T-helper 2 cell treated with Interferon-gamma antibody and Interleukin-4, amounts not matched to agents 5 μg/mL and 100 μg/mL, for 36 hours (primary cell): ENCODE results near the gene CXCR1.
"Not testable (repeated sequence)": the region's sequence is repeated elsewhere in the genome, so short reads cannot be mapped to it uniquely, and the experiment has no call there.

ENCODE experiments used
- DNase-seq: peaks from one replicate; pipeline ENCODE4 v3.0.0; 2021; ENCODE audit warnings: low spot score
- H3K27ac Mint-ChIP-seq: one replicate; pipeline ENCODE4 v1.8.0; 2021; ENCODE audit warnings: mild to moderate bottlenecking, mixed read lengths
- H3K27me3 Mint-ChIP-seq: one replicate; pipeline ENCODE4 v1.8.0; 2021; ENCODE audit warnings: low read depth, mixed read lengths
- H3K36me3 Mint-ChIP-seq: one replicate; pipeline ENCODE4 v1.8.0; 2021; ENCODE audit warnings: low read depth, mixed read lengths
- H3K4me1 Mint-ChIP-seq: one replicate; pipeline ENCODE4 v1.8.0; 2021; ENCODE audit warnings: low read depth, mixed read lengths
- H3K4me3 Mint-ChIP-seq: one replicate; pipeline ENCODE4 v1.8.0; 2022; ENCODE audit warnings: mild to moderate bottlenecking, moderate library complexity, mixed read lengths
- H3K9me3 Mint-ChIP-seq: one replicate; pipeline ENCODE4 v1.8.0; 2021; ENCODE audit warnings: mixed read lengths

Gene CXCR1

GRCh38 chr2:218149098-218149497 is 17.7 kb downstream of the CXCR1 start:
- DNase-seq, result no peak
- Mint-ChIP-seq H3K4me1 (peaks cover 4% of the 10 kb centered on the region), H3K36me3 (no peaks in the 10 kb centered on the region), H3K9me3 (no peaks in the 10 kb centered on the region), H3K27ac (no peak overlapping the region), H3K27me3 (peaks cover 10% of the 10 kb centered on the region), H3K4me3 (no peak overlapping the region)

- Mint-ChIP-seq H3K27ac (no peak overlapping the region), H3K27me3 (peaks cover 15% of the 10 kb centered on the region), H3K36me3 (no peaks in the 10 kb centered on the region), H3K4me1 (peaks cover 4% of the 10 kb centered on the region), H3K4me3 (no peak overlapping the region), H3K9me3 (no peaks in the 10 kb centered on the region)
- DNase-seq, result no peak
Observed at GRCh38 chr2:218146056-218146455, 20.7 kb downstream of the CXCR1 start.

- DNase-seq, result no peak
- Mint-ChIP-seq H3K36me3 (no peaks in the 10 kb centered on the region), H3K27ac (no peak overlapping the region), H3K4me3 (no peak overlapping the region), H3K9me3 (no peaks in the 10 kb centered on the region), H3K4me1 (peaks cover 2% of the 10 kb centered on the region), H3K27me3 (peaks cover 13% of the 10 kb centered on the region)
Observed at GRCh38 chr2:218145124-218145523, 21.6 kb downstream of the CXCR1 start.

- no peak for DNase-seq
- Mint-ChIP-seq H3K4me1 (no peaks in the 10 kb centered on the region), H3K36me3 (no peaks in the 10 kb centered on the region), H3K9me3 (no peaks in the 10 kb centered on the region), H3K27ac (no peak overlapping the region), H3K27me3 (peaks cover 27% of the 10 kb centered on the region), H3K4me3 (no peak overlapping the region)
Observed at GRCh38 chr2:218138047-218138446, 28.7 kb downstream of the CXCR1 start.

GRCh38 chr2:218137514-218137913 is 29.2 kb downstream of the CXCR1 start:
- no peaks in the 10 kb centered on the region for H3K36me3 Mint-ChIP-seq
- peaks cover 29% of the 10 kb centered on the region for H3K27me3 Mint-ChIP-seq
- no peak overlapping the region for H3K4me3 Mint-ChIP-seq
- H3K27ac Mint-ChIP-seq, result no peak overlapping the region
- H3K4me1 Mint-ChIP-seq, result no peaks in the 10 kb centered on the region
- DNase-seq, result no peak
- H3K9me3 Mint-ChIP-seq, result no peaks in the 10 kb centered on the region

- H3K9me3 Mint-ChIP-seq, result no peaks in the 10 kb centered on the region
- H3K4me3 Mint-ChIP-seq, result no peak overlapping the region
- H3K27ac Mint-ChIP-seq, result no peak overlapping the region
- DNase-seq, result no peak
- peaks cover 5% of the 10 kb centered on the region for H3K27me3 Mint-ChIP-seq
- H3K4me1 Mint-ChIP-seq, result peaks cover 4% of the 10 kb centered on the region
- H3K36me3 Mint-ChIP-seq, result no peaks in the 10 kb centered on the region
Observed at GRCh38 chr2:218130822-218131221, 35.9 kb downstream of the CXCR1 start.

GRCh38 chr2:218130377-218130776 is 36.4 kb downstream of the CXCR1 start:
- Mint-ChIP-seq H3K27me3 (peaks cover 7% of the 10 kb centered on the region), H3K4me1 (peaks cover 8% of the 10 kb centered on the region), H3K4me3 (no peak overlapping the region), H3K9me3 (no peaks in the 10 kb centered on the region), H3K36me3 (no peaks in the 10 kb centered on the region), H3K27ac (no peak overlapping the region)
- no peak for DNase-seq

- DNase-seq, result no peak
- no peaks in the 10 kb centered on the region for H3K9me3 Mint-ChIP-seq
- peaks cover 7% of the 10 kb centered on the region for H3K27me3 Mint-ChIP-seq
- no peak overlapping the region for H3K4me3 Mint-ChIP-seq
- no peak overlapping the region for H3K27ac Mint-ChIP-seq
- H3K4me1 Mint-ChIP-seq, result peaks cover 9% of the 10 kb centered on the region
- H3K36me3 Mint-ChIP-seq, result no peaks in the 10 kb centered on the region
Observed at GRCh38 chr2:218129458-218130135, 37.2 kb downstream of the CXCR1 start.

GRCh38 chr2:218128781-218129457 is 37.8 kb downstream of the CXCR1 start:
- peaks cover 9% of the 10 kb centered on the region for H3K4me1 Mint-ChIP-seq
- H3K9me3 Mint-ChIP-seq, result no peaks in the 10 kb centered on the region
- no peaks in the 10 kb centered on the region for H3K36me3 Mint-ChIP-seq
- peaks cover 7% of the 10 kb centered on the region for H3K27me3 Mint-ChIP-seq
- H3K27ac Mint-ChIP-seq, result no peak overlapping the region
- DNase-seq, result no peak
- H3K4me3 Mint-ChIP-seq, result no peak overlapping the region

- H3K36me3 Mint-ChIP-seq, result no peaks in the 10 kb centered on the region
- no peaks in the 10 kb centered on the region for H3K9me3 Mint-ChIP-seq
- peaks cover 9% of the 10 kb centered on the region for H3K4me1 Mint-ChIP-seq
- H3K27me3 Mint-ChIP-seq, result peaks cover 8% of the 10 kb centered on the region
- H3K4me3 Mint-ChIP-seq, result no peak overlapping the region
- H3K27ac Mint-ChIP-seq, result no peak overlapping the region
- no peak for DNase-seq
Observed at GRCh38 chr2:218127929-218128455, 38.8 kb downstream of the CXCR1 start.

- H3K36me3 Mint-ChIP-seq, result no peaks in the 10 kb centered on the region
- peaks cover 7% of the 10 kb centered on the region for H3K9me3 Mint-ChIP-seq
- H3K27me3 Mint-ChIP-seq, result peaks cover 12% of the 10 kb centered on the region
- peak within 1 kb of the TSS; percentile 44 for H3K27ac Mint-ChIP-seq
- DNase-seq, result no peak
- H3K4me1 Mint-ChIP-seq, result peaks cover 9% of the 10 kb centered on the region
- H3K4me3 Mint-ChIP-seq, result peak within 1 kb of the TSS; percentile 72
Observed at GRCh38 chr2:218125626-218126080, 41.1 kb downstream of the CXCR1 start, which contains the start of gene CXCR2. CXCR2 (plus strand) TSS chr2:218126028; CDS start chr2:218134802, 8,774 bp downstream.

- Mint-ChIP-seq H3K4me1 (peaks cover 9% of the 10 kb centered on the region), H3K27me3 (peaks cover 12% of the 10 kb centered on the region), H3K27ac (no peak overlapping the region), H3K36me3 (no peaks in the 10 kb centered on the region), H3K4me3 (no peak overlapping the region), H3K9me3 (peaks cover 7% of the 10 kb centered on the region)
- no peak for DNase-seq
Observed at GRCh38 chr2:218125095-218125494, 41.7 kb downstream of the CXCR1 start.

GRCh38 chr2:218123986-218124385 is 42.8 kb downstream of the CXCR1 start:
- Mint-ChIP-seq H3K4me3 (no peak overlapping the region), H3K9me3 (peaks cover 7% of the 10 kb centered on the region), H3K36me3 (no peaks in the 10 kb centered on the region), H3K4me1 (peaks cover 9% of the 10 kb centered on the region), H3K27me3 (peaks cover 12% of the 10 kb centered on the region), H3K27ac (no peak overlapping the region)
- no peak for DNase-seq

- not testable (repeated sequence) for DNase-seq, H3K4me1 Mint-ChIP-seq, H3K27me3 Mint-ChIP-seq, H3K27ac Mint-ChIP-seq, H3K4me3 Mint-ChIP-seq, H3K36me3 Mint-ChIP-seq
- peaks cover 13% of the 10 kb centered on the region for H3K9me3 Mint-ChIP-seq
Observed at GRCh38 chr2:218122286-218122685, 44.5 kb downstream of the CXCR1 start.
